Esophagus squamous epithelium (tissue), 4 donors: ENCODE results near the gene CIAO2A.

Experiments used
- POLR2A ChIP-seq, 4 donors: fragments of 450-650 bp; IDR thresholded peaks; one replicate each; pipeline ENCODE4 v1.6.1; 2017; ENCODE audit warnings: antibody characterized with exemption in 4 of 4, mild to moderate bottlenecking in 4 of 4, moderate library complexity in 3 of 4
- TF ChIP-seq, protein P1 (sequence below), 6 experiments: fragments of 450-650 bp in 4 of 6; fragments of 200-600 bp in 2 of 6; sonication (generic) in 2 of 6; IDR thresholded peaks; one replicate each; pipeline ENCODE4 v1.5.1; 2016 to 2019; ENCODE audit warnings: antibody characterized with exemption in 6 of 6, mild to moderate bottlenecking in 4 of 6, moderate library complexity in 4 of 6

DNA sequence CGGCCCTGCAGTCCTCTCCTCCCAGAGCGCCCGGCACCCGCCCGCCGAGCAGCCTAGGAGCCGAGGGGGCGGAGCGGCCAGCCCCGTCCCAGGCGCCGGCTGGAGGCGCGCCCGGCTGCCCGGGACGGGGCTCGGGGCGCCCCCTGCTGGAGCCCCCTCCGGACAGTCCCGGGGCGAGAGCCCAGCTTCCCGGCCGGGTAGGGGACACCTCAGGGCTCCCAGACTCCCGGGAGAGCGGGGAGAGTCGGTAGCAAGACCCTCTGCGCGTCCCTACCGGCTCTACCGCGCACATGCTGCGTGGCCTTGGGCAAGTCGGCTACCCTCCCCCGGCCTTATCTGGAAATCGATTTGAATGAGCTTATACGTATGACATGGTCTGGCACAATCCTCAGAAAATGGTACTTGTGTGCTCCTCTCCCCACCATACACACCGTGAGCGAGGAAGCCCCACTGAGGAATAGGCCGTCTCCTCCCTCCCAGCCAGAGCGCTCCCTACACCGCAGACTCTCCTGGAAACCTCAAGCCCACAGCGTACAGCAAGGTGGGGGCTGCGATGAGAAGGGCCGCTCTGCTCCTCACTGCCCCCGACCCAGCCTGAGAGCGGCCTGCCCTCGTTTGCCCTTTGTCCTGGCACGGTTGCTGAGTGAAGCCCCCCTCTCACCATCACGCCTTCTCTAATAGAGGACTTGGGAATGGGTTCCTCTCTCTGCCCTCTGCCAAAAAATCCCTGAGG is 47.1 kb downstream of the CIAO2A start, which contains the start of gene DAPK2:
- TF ChIP-seq, protein P1, sequence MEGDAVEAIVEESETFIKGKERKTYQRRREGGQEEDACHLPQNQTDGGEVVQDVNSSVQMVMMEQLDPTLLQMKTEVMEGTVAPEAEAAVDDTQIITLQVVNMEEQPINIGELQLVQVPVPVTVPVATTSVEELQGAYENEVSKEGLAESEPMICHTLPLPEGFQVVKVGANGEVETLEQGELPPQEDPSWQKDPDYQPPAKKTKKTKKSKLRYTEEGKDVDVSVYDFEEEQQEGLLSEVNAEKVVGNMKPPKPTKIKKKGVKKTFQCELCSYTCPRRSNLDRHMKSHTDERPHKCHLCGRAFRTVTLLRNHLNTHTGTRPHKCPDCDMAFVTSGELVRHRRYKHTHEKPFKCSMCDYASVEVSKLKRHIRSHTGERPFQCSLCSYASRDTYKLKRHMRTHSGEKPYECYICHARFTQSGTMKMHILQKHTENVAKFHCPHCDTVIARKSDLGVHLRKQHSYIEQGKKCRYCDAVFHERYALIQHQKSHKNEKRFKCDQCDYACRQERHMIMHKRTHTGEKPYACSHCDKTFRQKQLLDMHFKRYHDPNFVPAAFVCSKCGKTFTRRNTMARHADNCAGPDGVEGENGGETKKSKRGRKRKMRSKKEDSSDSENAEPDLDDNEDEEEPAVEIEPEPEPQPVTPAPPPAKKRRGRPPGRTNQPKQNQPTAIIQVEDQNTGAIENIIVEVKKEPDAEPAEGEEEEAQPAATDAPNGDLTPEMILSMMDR (IDR thresholded peaks at IDR 0.05) = peak; percentile 66 to 92 (median 86)
- no peak for TF ChIP-seq POLR2A (IDR thresholded peaks at IDR 0.05)
